NCI-H460 (cell line): ENCODE measurements around the gene SDC3. TPM values are rescaled to one million over a fixed set of nuclear protein-coding genes. Genes with fewer than 3 reads are reported as not detected.

Experiments used
- DNase-seq: peaks from one replicate; pipeline ENCODE4 v3.0.0-alpha.2; 2016; ENCODE audit warnings: low read depth; ENCODE audit errors: extremely low read depth
- small RNA-seq, 2 experiments: library from RNA; depleted of rRNA; stranded (forward); fragments of <200 nt; gene quantifications; one replicate each; pipeline ENCODE3, GENCODE V24; 2014
- total RNA-seq: library from RNA; depleted of rRNA; stranded (reverse); fragments of >200 nt; shearing (Covaris generic); gene quantifications from 2 replicates; pipeline ENCODE4 v1.2.3, GENCODE V29; 2014; rRNA removed

The SDC3 gene
- total RNA-seq, 1 experiment from 2014 or later = 9.7 TPM

GRCh38 chr1:30824736-30825429, 83.7 kb downstream of the SDC3 start:
- DNase-seq = no peak

DNA sequence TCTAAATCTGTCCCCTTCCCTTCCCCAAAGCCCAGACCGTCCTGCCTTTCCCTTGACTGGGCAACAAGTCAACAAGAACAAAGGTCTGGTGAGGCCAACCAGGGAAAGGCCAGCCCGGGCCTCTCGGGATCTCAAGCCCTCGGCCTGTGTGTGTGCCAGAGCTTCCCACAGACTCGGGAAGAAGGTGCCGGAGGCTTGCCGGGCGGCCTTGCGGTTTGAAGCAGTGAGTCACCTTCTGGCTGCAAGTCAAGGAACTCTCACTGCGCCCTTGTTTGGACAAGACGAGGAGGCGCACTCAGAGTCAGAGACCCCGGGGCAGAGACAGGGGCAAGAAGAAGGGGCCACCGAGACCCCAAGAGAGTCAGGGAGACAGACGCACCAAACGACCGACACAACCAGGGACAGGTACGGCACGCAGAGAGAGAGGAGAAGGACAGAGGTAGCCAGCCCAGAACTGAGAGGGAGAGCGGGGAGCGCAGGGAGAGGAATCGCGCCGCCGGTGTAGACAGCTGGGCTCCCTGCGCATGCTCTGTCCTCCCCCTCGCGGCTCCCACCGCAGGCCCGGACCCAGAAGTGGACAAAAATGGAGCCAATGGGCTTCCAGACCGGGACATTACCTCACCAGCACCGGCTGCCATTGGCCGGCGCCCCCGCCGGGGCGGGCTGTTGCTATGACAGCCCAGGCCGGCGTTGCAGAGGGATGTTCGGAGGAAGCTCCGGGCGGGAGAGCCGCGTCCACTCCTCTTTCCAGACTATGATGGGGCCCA, 84.4 kb downstream of the SDC3 start:
- DNase-seq = peak; percentile 91

- no peak for DNase-seq
Measured at GRCh38 chr1:30823627-30823968, 85.0 kb downstream of the SDC3 start.

DNA sequence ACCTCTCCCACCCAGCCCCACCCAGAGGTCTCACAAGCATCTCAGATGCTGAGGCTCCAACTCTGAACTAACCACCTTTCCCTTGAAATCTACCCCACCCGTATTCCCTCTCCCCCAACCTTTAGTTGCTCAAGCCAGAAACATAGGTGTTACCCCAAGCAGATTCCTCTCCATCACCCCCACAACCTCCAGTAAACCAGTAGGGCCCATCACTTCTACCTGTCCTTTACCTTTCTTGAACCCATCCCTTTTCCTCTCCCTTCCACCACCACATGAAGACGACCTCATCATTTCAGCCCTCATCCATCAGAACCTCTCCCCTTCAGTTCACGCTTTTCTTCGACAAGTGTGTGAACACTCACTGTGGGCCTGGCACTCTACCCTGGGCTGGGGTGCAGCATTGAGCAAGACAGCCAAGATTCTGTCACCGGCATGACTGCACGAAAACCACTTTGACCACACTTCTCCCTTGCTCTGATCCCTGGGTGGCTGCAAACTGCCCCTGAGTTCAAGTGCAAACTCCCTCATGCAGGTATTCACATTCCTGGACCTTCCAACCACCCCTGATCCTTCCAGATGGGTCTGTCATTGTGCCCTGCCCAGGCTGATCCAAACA, 85.5 kb downstream of the SDC3 start:
- DNase-seq = no peak

DNA sequence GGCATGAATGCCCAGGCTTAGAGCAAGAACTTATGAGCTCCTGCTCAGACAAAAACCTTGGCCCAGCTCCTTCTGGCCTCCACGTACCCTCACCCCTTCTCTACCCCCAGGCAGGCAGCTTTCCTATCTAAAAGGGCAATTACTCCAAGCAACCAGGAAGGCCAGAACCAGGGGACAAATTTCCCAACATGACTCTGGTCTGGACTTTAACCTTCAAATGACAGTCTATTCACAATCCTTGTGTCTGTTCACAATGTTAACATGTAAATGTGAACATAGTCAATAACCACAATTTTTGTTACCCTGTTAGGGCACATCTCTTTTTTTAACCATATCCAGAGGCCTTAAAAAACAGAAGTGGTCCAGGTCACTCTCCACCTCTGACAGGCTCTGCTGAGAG, 86.6 kb downstream of the SDC3 start:
- no peak for DNase-seq

DNA sequence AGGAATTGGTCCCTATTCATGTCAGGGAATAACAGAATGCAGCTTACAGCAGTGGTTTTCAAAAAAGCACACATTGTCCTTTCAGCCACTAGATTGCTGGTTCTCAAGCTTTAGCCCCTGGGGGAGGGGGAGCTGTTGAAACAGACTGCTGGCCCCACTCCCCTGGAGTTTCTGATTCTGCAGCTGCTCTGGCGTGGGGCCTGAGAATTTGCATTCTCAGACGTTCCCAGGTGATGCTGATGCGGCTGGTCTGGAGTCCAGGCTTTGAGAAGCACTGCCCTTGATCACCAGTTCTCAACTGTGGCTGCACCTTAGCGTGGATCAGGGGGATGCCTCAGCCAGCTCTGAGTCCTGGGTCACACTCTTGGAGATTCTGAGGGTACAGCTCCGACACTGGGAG, 88.3 kb downstream of the SDC3 start:
- DNase-seq = no peak

Small RNA genes within 50 kb of the gene (small RNA-seq; reads per million reads assigned to genes)
- 0.02 to 0.76 reads per million in 2 experiments for gene RN7SKP91
- 0 reads per million in 2 experiments for gene RN7SL371P

Other genes with a start within 250 kb of the SDC3 start
- 0.09 and 0.30 TPM in 2 replicates for gene MATN1, start 185.2 kb downstream of the SDC3 start, total RNA-seq
- gene LAPTM5, start 151.0 kb downstream of the SDC3 start, total RNA-seq = not detected in 2 replicates
- 40.2 and 43.8 TPM in 2 replicates for gene PUM1, start 157.0 kb upstream of the SDC3 start, total RNA-seq